T-helper 2 cell treated with Interferon-gamma antibody and Interleukin-4, amounts not matched to agents 100 ng/mL and 5 ng/mL, for 36 hours (primary cell): ENCODE data around the gene ACTR1A. TPM values are rescaled to one million over a fixed set of nuclear protein-coding genes. Genes with fewer than 3 reads are reported as not detected.

Source experiments
- intact Hi-C: fragments of 100-400 bp; cut with micrococcal nuclease; formaldehyde crosslinking; loops from one replicate; pipeline ENCODE4 v1.15.1; 2023
- total RNA-seq: library from RNA; stranded (reverse); gene quantifications from 2 replicates; pipeline ENCODE4 v1.2.3, GENCODE V29; 2022

Gene ACTR1A
- total RNA-seq, 1 donor from 2014 or later = 78.7 TPM

GRCh38 chr10:102432162-102432950, 70.2 kb downstream of the ACTR1A start, which contains the start of gene CUEDC2:
TSS of gene CUEDC2 (minus strand) at chr10:102432574. CDS start at chr10:102425188, 7,386 bp downstream.
- intact Hi-C loops = loop anchor here (1.0 to 2.0 kb wide), 7 partner anchors 11 to 280 kb away; partner anchors contain the start of genes ACTR1A and NOLC1

- intact Hi-C loops = loop anchor here (1.0 to 2.0 kb wide), 7 partner anchors 10 to 279 kb away; partner anchors contain the start of genes ACTR1A and NOLC1
Measured at GRCh38 chr10:102431452-102432124, 70.9 kb downstream of the ACTR1A start.

DNA sequence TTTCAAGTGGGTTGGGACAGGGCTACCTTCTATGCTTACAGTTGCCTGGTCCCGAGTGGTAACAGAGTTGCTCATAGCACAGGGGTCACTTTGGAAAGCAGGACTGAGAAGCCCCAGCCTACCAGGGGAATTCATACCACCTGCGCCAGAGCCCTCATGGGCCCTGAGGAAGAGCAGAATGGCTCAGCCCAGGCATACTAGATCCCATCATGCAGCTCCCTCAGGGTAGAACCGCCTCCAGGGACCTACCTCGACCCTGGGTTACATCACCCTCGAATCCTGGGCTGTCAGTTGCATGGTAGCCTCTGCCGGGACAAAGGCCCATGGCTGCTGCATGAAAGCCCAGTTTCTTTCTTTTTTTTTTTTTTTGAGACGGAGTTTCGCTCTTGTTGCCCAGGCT, 73.0 kb downstream of the ACTR1A start:
- intact Hi-C loops = no loop called here

Other genes with a start within 250 kb of the ACTR1A start
- gene NFKB2, start 107.0 kb downstream of the ACTR1A start, total RNA-seq = 111 and 112 TPM in 2 replicates
- 1.4 and 1.6 TPM in 2 replicates for gene PSD, start 83.9 kb downstream of the ACTR1A start, total RNA-seq
- 9.7 and 10.1 TPM in 2 replicates for gene FBXL15, start 81.9 kb downstream of the ACTR1A start, total RNA-seq
- 61.5 and 61.8 TPM in 2 replicates for gene CUEDC2, start 70.1 kb downstream of the ACTR1A start, total RNA-seq
- 0.18 and 0.30 TPM in 2 replicates for gene C10orf95, start 51.2 kb downstream of the ACTR1A start, total RNA-seq
- 13.8 and 14.2 TPM in 2 replicates for gene SUFU, start 1.3 kb upstream of the ACTR1A start, total RNA-seq
- gene TRIM8, start 141.8 kb upstream of the ACTR1A start, total RNA-seq = 53.7 and 54.4 TPM in 2 replicates
- gene ARL3, start 211.7 kb upstream of the ACTR1A start, total RNA-seq = 4.7 TPM in 2 replicates
- gene SFXN2, start 211.9 kb upstream of the ACTR1A start, total RNA-seq = 28.6 and 30.9 TPM in 2 replicates
- 26.6 and 27.7 TPM in 2 replicates for gene WBP1L, start 241.2 kb upstream of the ACTR1A start, total RNA-seq